ENCODE results near the gene CRYBG3. TPM values are rescaled to one million over a fixed set of nuclear protein-coding genes. Genes with fewer than 3 reads are reported as not detected.

The CRYBG3 gene
- total and polyA plus RNA-seq, 2 of the 13 experiments (the other 11 are each of a cell fraction or from before 2014, with no cell fraction given), result 3.8 to 15.9 TPM

- TF ChIP-seq CTCF (CRISPR knock-in tag; IDR thresholded peaks at IDR 0.05) (no peak), CBX5 (CRISPR knock-in tag; IDR thresholded peaks at IDR 0.05; ENCODE audit: borderline replicate concordance) (no peak), ZNF577 (CRISPR knock-in tag; IDR thresholded peaks at IDR 0.05; ENCODE audit: borderline replicate concordance, low read depth) (no peak), ZNF501 (CRISPR knock-in tag; IDR thresholded peaks at IDR 0.05) (no peak), SALL2 (CRISPR knock-in tag; IDR thresholded peaks at IDR 0.05) (no peak), ZNF33A (CRISPR knock-in tag; IDR thresholded peaks at IDR 0.05; ENCODE audit: borderline replicate concordance) (no peak), ZNF281 (CRISPR knock-in tag; IDR thresholded peaks at IDR 0.05; ENCODE audit: borderline replicate concordance) (no peak), ZNF280D (CRISPR knock-in tag; IDR thresholded peaks at IDR 0.05) (no peak), ZNF503 (CRISPR knock-in tag; IDR thresholded peaks at IDR 0.05) (no peak), NFRKB (IDR thresholded peaks at IDR 0.05) (no peak), EHMT2 (IDR thresholded peaks at IDR 0.05; ENCODE audit: borderline replicate concordance, low read depth, low read length) (no peak), NR2F6 (IDR thresholded peaks at IDR 0.05) (peak; percentile 54), NR2F6 (CRISPR knock-in tag; IDR thresholded peaks at IDR 0.05) (no peak), SP4 (CRISPR knock-in tag; IDR thresholded peaks at IDR 0.05) (0 out of 2 replicates have a peak, but pooled peaks have one; percentile 26), ZNF562 (CRISPR knock-in tag; IDR thresholded peaks at IDR 0.05; ENCODE audit: borderline replicate concordance) (no peak), ZNF552 (CRISPR knock-in tag; IDR thresholded peaks at IDR 0.05; ENCODE audit: borderline replicate concordance) (no peak), ZNF772 (CRISPR knock-in tag; IDR thresholded peaks at IDR 0.05) (0 out of 2 replicates have a peak, but pooled peaks have one; percentile 66), ZNF292 (CRISPR knock-in tag; IDR thresholded peaks at IDR 0.05; ENCODE audit: borderline replicate concordance, low read depth) (peak; percentile 76; the same call in 1 of the 2 replicates), SRY (CRISPR knock-in tag; IDR thresholded peaks at IDR 0.05) (no peak), ZNF567 (CRISPR knock-in tag; IDR thresholded peaks at IDR 0.05; ENCODE audit: borderline replicate concordance) (no peak), ZNF326 (CRISPR knock-in tag; IDR thresholded peaks at IDR 0.05; ENCODE audit: borderline replicate concordance) (no peak)
Observed at GRCh38 chr3:97992547-97993173, 170.8 kb downstream of the CRYBG3 start (continued).
